GM12801 (cell line): ENCODE results near the gene CADPS.

Experiments
- TF ChIP-seq, protein P1 (sequence below): IDR thresholded peaks from one replicate; pipeline ENCODE4 v1.5.1; 2011; ENCODE audit warnings: control low read depth; ENCODE audit not compliant: insufficient read length; ENCODE audit errors: extremely low read depth

The CADPS gene

DNA sequence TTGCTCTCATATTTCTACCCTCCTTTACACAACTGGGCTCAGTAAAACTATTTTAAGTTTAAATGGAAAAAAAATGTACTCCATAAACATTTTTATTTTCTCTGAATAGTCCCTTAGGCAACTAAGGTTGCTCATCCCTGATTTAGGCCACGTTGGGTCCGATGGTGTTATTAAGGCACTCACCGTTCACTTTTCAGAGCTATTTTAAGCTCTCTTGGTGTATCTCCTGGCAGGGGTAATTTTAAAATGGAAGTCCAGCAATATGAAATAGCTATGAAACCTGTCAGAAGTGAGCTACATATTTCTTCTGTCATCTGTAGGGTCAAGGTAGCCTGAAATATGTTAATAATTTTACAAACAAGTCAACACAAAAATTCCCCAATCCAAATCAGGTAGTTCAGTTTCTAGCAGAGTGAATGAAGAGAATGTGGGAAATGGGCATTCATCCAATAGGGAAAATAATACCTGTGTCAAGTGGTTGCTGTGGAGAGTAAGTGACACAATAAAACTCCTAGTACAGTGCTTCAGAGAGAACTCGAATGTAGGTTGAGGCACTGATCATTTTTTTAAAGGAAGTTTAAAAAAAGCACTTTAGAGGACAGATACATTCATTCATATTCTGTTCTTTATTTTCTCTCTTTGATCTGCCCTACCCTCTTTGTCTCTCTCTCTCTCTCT lies 292.6 kb downstream of the CADPS start:
- TF ChIP-seq, protein P1, sequence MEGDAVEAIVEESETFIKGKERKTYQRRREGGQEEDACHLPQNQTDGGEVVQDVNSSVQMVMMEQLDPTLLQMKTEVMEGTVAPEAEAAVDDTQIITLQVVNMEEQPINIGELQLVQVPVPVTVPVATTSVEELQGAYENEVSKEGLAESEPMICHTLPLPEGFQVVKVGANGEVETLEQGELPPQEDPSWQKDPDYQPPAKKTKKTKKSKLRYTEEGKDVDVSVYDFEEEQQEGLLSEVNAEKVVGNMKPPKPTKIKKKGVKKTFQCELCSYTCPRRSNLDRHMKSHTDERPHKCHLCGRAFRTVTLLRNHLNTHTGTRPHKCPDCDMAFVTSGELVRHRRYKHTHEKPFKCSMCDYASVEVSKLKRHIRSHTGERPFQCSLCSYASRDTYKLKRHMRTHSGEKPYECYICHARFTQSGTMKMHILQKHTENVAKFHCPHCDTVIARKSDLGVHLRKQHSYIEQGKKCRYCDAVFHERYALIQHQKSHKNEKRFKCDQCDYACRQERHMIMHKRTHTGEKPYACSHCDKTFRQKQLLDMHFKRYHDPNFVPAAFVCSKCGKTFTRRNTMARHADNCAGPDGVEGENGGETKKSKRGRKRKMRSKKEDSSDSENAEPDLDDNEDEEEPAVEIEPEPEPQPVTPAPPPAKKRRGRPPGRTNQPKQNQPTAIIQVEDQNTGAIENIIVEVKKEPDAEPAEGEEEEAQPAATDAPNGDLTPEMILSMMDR = no peak

DNA sequence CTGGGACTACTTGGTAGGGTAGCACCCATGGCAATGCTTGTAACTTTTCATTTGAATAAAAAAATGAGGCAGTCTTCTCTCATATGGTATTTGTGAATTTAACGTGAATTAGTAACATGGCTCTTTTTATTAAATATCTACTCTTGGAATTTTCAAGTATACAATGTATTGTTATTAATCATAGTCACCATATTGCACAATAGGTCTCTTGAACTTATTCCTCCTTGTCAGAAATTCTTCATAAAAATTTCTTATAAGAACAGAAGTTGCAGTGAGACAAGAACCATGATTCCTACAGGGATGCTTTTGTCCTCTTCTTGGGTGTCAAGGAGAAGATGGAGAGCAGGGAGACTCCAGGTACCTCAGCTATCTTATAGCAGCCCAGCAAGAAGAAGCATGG lies 298.1 kb downstream of the CADPS start:
- TF ChIP-seq, protein P1 = no peak

GRCh38 chr3:62574266-62574898 lies 300.8 kb downstream of the CADPS start:
- TF ChIP-seq, protein P1 = no peak

GRCh38 chr3:62571916-62572315 lies 303.3 kb downstream of the CADPS start:
- TF ChIP-seq, protein P1 = no peak

DNA sequence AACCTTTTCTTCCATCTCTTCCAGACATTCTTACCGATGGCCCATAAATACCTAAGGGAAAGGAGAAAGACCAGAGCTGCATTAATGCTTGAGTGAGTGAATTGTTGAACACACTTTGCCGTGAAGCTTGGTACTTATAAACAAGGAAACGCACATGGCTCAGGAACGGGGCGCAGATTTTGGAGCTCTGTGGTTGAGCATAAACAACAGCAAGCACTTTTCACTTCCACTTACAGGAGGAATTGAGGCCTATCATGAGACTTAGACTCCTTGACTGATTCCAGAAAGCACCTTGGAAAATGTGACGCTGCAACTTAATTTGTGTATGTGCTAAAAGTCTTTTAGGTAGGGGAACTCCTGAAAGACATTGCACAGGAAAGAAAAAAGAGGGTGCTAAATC lies 304.3 kb downstream of the CADPS start:
- TF ChIP-seq, protein P1 = no peak

GRCh38 chr3:62569609-62570008 lies 305.6 kb downstream of the CADPS start:
- TF ChIP-seq, protein P1 = no peak

DNA sequence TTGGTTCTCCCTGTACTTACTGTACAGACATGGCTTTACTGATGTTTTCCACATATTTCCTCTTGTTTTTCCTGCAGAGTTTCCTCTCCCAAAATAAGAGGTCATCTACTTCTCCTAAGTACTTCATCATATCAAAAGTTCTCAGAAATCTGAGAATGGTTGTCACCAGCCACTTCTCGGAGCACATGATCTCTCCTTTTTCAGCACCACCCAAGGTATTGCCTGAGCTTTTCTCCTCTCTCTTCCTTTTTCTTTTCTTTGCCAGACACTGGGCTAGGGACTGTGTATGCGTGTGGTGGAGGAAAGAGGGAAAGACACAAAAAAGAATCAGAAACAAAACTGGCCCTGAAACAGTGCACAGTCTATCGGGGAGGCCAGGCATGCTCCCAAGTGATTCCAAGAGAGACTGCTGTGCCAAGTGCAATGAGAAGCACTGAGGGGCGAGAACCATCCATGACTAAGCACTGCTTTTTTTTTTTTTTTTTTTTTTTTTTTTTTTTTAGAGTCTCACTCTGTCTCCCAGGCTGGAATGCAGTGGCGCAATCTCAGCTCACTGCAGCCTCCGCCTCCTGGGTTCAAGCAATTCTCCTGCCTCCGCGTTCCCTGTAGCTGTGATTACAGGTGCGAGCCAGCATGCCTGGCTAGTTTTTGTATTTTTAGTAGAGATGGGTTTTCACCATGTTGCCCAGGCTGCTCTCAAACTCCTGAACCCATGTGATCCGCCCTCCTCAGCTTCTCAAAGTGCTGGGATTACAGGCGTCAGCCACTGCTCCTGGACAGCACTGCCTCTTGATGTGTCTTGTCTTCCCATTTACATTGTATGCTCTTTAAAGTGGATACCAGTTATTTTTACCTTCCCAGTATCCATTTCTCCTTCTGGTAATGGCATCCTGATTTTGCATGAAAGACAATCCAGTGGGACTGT lies 307.9 kb downstream of the CADPS start:
- TF ChIP-seq, protein P1 = no peak
